ENCODE results near the gene PACS1.
A peak's percentile ranks its signal among the peaks of the same experiment; 100 is the strongest.

PACS1 gene

DNA sequence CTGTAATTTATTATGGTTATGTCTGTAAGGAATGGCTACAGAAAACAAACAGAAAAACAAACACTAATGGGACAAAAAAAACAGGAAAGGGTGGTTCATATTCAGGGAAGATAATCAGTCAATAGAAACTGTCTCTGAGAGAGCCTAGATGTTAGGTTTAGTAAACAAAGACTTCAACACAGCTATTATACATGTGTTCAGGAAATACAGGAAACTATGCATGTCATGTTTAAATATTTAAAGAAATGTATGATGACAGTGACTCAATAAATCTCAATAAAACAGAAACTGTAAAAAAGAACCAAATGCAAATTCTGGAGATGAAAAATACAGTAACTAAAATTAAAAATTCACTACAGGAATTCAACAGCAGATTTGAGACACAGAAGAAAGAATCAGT lies 76.0 kb downstream of the PACS1 start:
- DNase-seq, result no peak

DNA sequence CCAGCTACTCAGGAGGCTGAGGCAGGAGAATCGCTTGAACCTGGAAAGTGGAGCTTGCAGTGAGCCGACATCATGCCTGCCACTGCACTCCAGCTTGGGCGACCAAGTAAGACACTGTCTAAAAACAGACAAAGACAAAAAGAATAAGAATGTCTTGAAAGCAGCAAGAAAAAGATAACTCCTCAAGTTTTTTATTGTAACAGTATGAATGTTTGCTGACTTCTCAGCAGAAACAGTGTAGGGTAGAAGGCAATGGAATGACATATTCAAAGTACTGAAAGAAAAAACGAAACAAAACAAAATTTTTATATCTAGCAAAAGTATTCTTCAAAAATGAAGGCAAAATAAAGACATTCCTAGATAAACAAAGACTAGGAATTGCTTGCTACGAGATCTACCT lies 76.9 kb downstream of the PACS1 start:
- no peak for DNase-seq

DNA sequence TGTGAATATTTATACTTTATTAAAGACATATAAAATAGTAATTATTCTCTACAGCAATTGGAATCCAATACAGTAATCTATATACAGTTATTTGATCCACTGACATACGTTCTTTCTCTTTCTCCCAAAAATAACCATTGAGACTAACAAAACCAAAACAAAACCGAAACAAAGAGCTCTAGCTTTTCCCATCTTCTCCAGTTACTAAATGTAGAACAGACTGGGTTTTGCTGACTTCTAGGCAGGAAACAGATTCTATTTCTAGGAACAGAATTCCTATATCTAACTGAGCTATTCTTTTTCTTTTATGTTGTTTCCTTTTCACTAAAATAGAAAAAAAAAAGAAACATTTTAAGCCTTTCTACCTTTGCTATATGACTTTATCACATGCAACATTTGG lies 80.1 kb downstream of the PACS1 start:
- DNase-seq, result no peak

DNA sequence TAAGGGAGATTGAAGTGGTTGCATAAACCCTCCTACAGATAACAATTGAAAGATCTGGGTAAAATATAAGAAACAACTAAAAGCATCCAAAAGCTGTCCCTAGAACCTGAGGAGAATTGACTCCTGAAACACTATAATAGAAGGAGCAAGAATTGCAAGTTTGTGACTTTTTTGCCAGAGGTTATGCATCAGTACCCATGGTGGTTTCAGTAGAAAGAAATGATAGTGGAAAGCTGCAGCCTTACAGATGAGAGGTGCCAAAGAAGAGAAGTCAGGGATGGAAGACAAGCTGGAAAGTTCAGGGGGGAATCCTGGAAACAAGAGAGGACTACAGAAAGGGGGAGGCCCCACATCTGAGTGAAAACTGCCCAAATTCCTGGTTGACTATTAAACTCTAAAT lies 80.7 kb downstream of the PACS1 start:
- DNase-seq, result no peak

DNA sequence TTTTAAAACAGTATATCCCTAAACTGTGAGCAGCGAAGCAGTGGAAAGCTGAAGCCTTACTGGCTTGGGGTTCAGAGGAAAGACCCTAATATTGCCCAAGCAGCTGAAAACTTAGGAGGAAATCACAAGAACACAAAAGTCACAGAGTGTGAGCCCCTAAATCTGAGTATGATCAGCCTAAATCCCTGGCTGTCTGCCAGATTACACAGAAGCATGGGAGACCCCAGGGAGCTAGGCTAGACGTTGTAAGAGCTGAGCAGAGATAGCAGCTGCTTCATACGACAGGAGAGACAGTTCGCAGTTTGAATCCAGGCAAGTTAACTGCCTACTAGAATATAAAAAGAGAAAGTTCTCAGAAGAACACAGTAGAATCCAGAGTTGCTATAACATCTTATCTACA lies 81.2 kb downstream of the PACS1 start:
- no peak for DNase-seq

DNA sequence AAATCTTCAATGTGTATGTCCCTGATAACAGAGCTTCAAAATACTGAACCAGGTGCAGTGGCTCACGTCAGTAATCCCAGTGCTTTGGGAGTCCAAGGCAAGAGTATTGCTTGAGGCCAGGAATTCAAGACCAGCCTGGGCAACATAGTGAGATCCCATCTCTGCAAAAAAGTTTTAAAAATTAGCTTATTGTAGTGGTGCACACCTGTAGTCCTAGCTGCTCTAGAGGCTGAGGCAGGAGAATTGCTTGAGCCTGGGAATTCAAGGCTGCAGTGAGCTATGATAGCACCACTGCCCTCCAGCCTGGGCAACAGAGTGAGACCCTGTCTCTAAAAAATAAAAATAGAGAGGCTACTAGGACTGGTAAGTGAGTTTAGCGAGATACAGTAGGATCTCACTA lies 84.0 kb downstream of the PACS1 start:
- DNase-seq, result no peak

DNA sequence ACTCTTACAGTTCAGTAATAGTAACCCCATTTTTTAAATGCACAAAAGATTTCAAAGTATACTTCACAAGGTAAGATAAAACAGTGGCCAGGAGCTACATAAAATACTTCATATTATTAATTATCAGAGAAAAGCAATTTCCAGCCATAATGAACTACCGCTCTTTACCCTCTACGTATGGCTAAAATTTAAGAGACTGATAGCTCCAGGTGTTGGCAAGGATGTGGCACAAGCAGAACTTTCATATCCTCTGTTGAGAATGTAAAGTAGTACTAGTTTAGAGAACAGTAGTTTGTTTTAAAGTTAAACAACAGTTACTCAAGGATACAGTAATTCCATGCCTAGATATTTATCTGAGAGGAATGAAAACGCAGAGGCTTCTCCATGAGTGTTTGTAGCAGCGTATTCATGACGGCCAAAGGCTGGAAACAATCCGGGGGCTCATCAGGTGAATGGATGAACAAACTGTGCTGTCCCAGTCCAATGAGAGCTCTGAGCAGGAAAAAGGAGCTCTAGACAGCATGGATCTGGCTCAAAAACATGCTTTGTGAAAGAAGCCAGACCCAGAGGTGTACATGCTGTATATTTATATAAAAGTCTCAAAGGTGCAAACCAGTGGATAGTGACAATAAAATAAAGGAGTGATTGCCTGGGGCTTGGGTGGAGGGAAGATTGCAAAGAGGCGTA lies 85.5 kb downstream of the PACS1 start:
- no peak for DNase-seq

DNA sequence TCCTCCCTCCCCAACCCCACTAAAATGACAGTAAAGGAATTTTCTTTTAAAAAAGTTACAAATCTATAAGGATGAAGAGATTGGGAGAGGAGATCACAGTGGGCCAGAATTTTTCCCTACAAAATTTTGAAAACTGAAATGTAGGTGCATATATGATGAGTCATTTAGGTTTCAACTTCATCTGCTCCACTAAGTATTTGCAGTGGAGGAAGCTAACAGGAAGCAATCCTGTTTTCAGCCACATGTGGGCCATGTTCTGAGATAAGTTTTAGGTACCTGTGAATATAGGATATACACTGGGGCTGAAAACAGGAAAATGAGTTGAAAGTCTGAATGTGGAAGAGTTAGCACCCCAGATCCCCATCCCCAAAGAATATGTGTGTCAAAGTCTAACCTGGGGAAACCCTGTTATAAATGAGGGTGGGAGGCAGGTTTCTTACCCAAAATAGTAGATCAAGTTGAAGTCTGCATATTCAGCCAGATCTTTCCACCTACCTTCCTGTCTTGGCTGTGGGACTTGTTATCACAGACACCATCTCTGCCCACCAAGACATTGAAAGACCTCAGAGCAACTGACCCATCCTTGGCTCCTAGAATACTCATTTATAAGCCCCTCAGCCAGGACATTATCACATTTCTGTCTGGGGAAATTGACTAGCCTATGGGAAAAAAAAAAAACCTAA lies 87.3 kb downstream of the PACS1 start:
- DNase-seq, result no peak

DNA sequence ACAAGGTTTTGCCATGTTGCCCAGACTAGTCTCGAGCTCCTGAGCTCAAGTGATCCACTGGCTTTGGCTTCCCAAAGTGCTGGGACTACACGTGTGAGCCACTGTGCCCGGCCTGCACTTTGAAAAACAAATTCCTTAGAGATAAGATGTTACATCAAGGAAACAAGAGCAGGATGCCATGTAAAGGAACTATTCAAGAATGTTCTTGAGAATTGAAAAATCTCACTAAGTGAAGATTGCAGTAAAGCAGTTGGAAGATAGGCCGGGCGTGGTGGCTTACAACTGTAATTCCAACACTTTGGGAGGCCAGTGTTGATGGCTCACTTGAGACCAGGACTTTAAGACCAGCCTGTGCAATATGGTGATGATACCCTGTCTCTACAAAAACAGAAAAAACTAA lies 88.1 kb downstream of the PACS1 start:
- DNase-seq, result no peak

DNA sequence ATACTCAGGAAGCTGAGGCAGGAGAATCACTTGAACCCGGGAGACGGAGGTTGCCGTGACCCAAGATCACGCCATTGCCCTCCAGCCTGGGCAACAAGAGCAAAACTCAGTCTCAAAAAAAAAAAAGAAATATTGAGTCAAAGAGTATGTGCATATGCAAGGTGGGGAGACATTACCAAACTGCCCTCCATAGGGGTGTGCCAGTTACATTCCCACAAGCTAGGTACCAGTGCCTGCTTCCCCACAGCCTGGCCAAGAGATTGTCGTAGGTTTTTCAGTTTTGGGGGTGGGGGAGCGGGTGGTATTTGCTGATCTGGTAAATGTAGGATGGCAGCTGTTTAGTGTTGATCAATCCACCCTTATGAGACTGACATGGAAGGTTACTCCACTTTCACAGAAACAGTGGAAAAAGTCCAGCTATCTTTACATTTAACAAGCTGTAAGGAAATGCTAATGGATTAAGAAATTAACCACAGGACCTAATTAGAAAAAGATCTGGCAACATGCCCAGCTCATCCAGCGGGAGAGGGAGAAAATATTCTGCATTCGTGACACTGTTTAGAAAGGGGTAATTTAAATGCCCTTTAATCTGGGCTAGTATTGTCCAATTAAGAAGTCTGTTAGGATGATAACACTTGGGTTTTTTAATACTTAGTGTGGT lies 89.4 kb downstream of the PACS1 start:
- DNase-seq, result no peak

DNA sequence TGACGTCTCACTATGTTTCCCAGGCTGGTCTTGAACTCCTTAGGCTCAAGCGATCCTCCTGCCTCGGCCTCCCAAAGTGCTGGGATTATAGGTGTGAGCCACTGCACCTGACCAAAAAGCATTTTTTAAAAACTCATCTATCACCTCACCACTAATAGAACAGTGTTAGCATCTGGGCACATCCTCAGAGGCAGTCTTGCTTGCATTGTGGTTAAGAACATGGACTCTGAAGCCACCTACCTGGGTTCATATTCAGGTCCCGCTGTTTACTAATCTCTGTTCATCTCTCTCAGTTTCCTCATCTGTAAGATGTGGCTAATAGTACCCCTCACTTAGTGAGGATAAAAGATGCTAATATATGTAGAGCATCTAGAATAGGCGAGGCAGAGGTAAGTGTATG lies 90.6 kb downstream of the PACS1 start:
- no peak for DNase-seq

DNA sequence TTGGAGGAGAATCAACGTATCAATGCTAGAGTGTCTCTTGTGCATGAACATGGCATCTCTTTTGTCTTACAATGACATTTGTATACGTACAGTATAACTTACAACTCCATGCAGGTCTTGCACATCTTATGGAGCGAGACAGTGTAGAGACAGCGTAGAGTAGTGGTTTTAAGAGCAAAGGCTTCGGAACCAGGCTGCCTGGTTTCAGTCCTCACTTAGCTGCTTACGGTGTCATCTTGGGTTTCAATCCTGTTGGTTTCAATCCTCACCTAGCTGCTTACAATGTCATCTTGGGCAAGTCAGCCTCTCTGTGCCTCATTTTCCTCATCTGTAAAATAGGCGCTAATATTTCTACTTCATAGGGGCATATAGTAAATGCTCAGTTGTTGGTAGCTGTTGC lies 98.2 kb downstream of the PACS1 start:
- DNase-seq, result no peak

DNA sequence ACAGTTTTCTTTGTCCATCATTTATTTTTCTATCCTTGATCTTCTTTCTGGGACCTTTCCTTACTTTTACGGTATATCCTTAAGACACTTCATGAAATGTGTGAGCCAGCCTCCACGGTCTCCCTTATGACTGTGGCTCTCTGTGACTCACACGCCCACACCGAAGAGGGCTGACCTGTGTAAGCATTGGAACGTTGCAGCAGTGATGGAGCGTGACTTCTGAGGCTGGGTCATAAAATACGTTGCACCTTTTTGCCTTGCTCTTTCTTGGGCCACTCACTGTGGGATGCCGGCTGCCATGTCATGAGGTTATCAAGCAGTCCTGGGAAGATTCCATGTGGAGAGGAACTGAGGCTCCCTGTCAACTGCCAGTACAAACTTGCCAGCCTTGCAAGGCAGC lies 102.1 kb downstream of the PACS1 start:
- DNase-seq, result no peak

DNA sequence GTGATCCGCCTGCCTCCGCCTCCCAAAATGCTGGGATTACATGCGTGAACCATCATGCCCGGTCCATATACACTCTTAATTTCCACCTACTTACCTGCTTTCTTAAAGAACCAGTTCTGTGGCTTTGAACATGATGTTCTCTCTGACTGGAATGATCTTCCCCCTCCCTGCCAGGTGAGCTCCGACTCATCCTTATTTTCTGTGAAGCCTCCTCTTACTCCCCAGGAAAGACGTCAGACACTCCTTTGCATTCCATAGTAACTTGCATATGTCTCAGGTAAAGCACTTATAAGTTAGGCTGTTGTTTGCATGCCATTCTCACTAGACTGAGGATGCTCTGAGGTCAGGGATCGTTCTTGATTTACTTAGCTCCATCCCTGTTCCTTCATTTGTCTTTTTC lies 106.6 kb downstream of the PACS1 start:
- DNase-seq, result no peak

DNA sequence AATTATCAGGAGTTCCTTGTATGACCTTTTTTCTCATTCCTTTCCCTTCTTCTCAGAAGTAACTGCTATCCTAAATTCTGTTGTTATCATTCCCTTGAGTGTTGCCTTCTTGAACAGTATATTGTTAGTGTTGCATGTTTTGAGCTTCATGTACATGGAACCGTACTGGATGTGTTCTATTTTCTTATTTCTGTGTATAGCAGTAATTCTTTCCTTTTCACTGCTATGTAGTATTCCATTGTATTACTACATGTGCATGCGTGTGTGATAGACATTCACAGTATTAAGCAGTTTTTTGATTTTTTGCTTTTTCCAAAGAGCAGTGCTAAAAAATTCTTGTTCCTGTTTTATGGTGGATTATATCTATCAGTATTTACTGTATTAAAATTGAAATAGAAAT lies 108.1 kb downstream of the PACS1 start:
- no peak for DNase-seq

DNA sequence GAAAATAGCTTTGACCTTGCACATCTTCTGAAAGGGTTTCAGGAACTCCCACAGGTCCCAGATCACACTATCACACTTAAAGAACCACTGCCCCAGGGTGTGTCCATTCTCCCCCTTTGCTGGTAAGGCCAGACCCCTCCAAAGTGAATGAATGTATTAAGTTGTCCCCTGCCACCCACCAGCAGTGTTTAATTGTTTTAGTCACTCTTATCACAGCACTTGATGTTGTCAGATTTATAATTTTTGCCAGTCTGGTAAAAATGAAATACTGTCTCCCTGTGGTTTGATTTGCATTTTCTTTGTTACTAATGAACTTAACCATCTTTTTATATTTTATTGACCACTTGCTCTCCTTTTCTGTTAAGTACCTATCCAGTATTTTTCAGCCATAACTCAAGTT lies 108.8 kb downstream of the PACS1 start:
- no peak for DNase-seq

DNA sequence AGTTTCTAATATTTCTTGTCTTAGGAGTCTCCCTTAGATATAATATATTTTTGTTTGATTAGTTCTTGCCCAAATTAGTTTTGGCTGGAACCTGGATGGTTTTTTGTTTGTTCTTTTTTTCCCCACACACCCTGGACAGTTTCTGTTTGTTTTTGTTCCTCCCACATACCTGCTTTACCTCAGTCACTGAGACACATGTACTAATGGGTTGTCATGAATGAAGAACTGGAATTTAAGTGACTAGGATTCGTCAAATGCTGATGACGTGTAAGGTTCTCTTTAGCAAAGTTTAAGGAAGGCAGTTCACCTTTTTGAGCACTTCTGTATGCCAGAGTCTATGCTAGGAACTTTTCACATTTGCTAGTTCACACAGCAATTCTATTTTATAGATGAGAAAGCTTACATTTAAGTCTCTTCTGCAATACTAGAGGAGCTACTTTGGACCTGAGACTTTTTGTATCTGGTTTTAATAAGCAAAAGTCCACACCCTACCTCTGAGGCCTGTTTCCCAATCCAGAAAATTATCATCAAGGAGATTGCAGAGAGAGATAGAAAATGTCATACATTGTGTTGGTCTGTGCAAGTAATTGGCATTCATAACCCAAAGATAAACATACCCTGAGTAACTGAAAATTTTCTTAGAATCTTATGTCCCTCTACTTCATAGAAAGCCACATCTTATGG lies 111.7 kb downstream of the PACS1 start:
- no peak for DNase-seq

DNA sequence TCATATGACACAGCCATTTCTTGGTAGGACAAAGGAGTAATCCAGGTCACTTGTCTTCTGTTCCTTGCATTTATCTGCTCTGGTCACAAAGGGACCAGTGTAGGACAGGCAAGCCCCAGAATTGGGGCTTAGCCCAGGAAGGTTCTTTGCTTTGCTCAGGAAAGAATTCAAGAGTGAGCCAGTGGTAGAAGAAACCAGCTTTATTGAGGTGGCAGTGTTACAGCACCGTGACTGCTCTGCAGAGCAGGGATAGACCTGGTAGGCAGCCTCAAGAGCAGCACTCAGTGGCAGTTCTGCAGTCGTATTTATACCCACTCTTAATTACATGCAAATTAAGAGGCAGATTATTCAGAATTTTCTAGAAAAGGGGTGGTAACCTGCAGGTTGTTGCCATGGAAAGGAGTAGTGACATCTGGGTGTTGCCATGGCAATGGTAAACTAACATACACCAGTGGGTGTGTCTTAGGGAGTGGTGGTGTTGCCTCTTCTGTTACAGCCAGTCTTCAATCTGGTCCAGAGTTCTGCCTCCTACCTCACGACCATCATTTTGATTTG lies 113.5 kb downstream of the PACS1 start:
- DNase-seq, result no peak

DNA sequence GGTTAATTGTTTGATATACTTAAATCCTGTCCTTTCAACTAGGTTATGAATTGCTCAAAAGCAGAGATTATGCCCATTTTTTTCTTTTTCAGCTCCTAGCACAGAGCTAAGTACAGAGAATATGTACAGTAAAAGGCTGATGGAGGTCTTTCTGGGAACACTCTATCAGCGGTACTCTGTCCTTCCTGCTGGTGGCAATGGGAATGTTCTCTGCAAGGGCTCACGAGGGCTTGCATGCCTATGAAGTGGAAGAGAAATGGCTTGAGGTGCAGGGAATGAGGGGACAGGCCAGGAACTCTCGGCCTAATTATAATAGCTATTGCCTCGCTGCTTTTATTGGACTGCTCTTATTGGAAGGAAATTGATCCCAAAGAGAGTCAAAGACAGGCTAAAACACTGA lies 114.7 kb downstream of the PACS1 start:
- no peak for DNase-seq

DNA sequence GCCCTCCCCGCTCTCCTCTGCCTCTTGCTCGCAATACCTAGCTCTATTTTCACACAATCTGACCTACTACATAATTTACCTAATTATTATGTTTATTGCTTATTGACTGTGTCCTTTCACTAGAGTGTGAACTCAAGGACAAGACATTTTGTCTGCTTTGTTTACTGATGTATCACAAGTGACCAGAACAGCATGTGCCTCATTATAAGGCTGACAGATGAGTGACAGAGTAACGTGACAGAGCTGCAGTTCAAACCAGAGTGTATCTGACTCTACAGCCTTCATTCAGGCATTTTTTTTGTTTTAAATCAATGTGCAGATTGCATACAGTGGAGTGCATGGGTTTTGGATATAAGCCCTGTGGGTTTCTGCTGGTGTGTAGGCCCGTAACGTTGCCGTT lies 116.4 kb downstream of the PACS1 start:
- peak; percentile 5 for DNase-seq

DNA sequence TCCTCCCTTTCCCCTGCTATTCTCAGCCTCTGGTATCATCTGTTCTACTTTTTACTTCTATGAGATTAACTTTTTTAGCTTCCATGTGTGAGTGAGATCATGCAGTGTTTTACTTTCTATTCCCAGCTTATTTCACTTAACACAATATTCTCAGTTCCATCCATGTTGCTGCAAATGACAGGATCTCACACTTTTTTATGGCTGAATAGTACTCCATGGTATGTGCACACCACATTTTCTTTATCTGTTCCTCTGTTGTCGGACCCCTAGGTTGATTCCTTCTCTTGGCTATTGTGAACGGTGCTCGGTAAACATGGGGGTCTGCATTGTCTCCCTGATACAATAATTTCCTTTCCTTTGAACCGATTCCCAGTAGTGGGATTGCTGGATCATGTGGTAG lies 117.4 kb downstream of the PACS1 start:
- no peak for DNase-seq

DNA sequence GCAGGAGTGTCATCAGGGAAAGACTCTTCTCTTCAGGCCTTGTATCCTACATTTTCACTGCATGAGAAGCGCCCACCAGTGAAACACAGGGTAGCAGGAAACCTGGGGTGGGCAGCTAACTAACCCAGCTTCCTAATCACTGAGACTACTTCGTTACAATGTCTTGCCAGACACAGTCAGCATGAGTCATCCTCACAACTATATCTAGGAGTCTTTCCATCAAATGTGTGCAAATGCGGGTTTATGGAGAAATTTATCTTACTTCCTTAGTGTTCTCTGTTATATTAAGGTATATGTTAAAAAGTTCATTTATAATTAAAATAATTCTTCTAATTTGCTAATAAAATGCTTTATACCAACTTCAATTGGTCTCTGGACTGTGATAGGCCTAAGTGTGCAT lies 118.5 kb downstream of the PACS1 start:
- DNase-seq, result no peak

DNA sequence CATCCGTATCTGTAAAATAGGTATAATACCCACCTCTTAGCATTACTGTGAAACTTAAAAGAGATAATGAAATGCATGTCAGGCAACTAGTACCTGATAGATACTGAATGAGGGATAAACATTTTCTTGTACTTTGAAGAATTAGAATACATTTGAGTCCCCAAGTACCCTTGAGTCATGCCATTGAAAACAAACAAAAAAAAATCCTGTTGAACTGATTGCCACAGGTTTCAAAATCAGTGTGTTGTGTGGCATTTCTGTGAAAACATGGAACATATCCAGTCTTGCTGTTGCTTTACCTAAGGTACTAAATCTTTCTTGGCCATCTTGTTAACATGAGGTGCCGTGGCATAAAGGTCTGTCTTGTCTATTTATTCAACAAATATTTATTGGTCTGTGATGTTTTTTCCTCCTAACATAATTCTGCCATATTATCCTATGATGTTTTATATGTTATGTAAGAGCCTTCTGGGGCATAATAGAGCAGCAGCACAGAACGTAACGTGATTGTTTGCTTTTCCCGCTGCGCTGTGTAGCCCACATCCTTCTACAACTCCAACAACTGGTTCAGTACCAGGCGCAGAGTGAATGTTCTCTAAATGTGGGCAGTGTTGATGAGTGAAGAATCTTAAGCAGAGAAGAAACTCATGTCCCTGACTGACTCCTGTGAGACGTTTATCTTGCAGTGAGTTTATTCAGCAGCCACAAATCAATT lies 119.1 kb downstream of the PACS1 start:
- peak; percentile 1 for DNase-seq
